Spleen (tissue), 11 donors: ENCODE results near the gene ST3GAL3. TPM values are rescaled to one million over a fixed set of nuclear protein-coding genes. Genes with fewer than 3 reads are reported as not detected.

Source experiments
- DNase-seq: peaks from one replicate; pipeline ENCODE4 v3.0.0-alpha.2; 2020
- H3K27ac ChIP-seq, 8 donors: fragments of 200-600 bp; sonication (generic) in 7 of 8; 1 replicate in 4 of 8; 2 replicates in 4 of 8; pipeline versions ENCODE4 v1.5.0 to v1.8.0; 2016 to 2021; ENCODE audit warnings: inconsistent platforms in 4 of 8, mild to moderate bottlenecking in 4 of 8, moderate library complexity in 1 of 8
- H3K27me3 ChIP-seq, 7 donors: fragments of 200-600 bp; sonication (generic) in 6 of 7; replicated peaks in 1 of 7; 1 replicate in 4 of 7; 2 replicates in 3 of 7; pipeline versions ENCODE4 v1.5.0 to v1.8.0; 2016 to 2021; ENCODE audit warnings: inconsistent platforms in 3 of 7, mild to moderate bottlenecking in 1 of 7
- H3K36me3 ChIP-seq, 6 donors: fragments of 200-600 bp; sonication (generic) in 5 of 6; 1 replicate in 4 of 6; 2 replicates in 2 of 6; pipeline versions ENCODE4 v1.5.0 to v1.8.0; 2016 to 2021; ENCODE audit warnings: inconsistent platforms in 2 of 6
- H3K4me1 ChIP-seq, 6 donors: fragments of 200-600 bp; sonication (generic) in 5 of 6; 1 replicate in 3 of 6; 2 replicates in 3 of 6; pipeline versions ENCODE4 v1.5.0 to v1.8.0; 2016 to 2021; ENCODE audit warnings: inconsistent platforms in 3 of 6
- H3K4me3 ChIP-seq, 8 donors: fragments of 200-600 bp; sonication (generic) in 7 of 8; 1 replicate in 4 of 8; 2 replicates in 4 of 8; pipeline versions ENCODE4 v1.5.0 to v1.8.0; 2016 to 2021; ENCODE audit warnings: inconsistent platforms in 4 of 8, mild to moderate bottlenecking in 4 of 8, moderate library complexity in 2 of 8
- H3K9me3 ChIP-seq, 8 donors: fragments of 200-600 bp; sonication (generic) in 7 of 8; 1 replicate in 4 of 8; 2 replicates in 4 of 8; pipeline versions ENCODE4 v1.5.0 to v1.8.0; 2016 to 2021; ENCODE audit warnings: inconsistent platforms in 4 of 8
- CTCF ChIP-seq, 11 experiments: fragments of 200-600 bp in 7 of 11; fragments of 450-650 bp in 4 of 11; sonication (generic) in 4 of 11; IDR thresholded peaks in 8 of 11; conservative IDR thresholded peaks in 3 of 11; 1 replicate in 7 of 11; 2 replicates in 4 of 11; pipeline versions ENCODE4 v1.4.0 to v1.8.0; 2016 to 2021; ENCODE audit warnings: antibody characterized with exemption in 11 of 11, inconsistent platforms in 4 of 11, mild to moderate bottlenecking in 1 of 11
- POLR2A ChIP-seq, 3 donors: fragments of 450-650 bp; IDR thresholded peaks; one replicate each; pipeline ENCODE4 v1.5.1; 2017; ENCODE audit warnings: antibody characterized with exemption in 3 of 3, mild to moderate bottlenecking in 1 of 3
- POLR2AphosphoS5 ChIP-seq, 3 donors: sonication (generic); formaldehyde crosslinking; IDR thresholded peaks; one replicate each; pipeline ENCODE4 v1.5.1; 2017; ENCODE audit warnings: antibody characterized with exemption in 3 of 3
- WGBS, 5 donors: extraction: QIAGEN DNeasy Blood & Tissue Kit in 3 of 5; methylation state at CpG; one replicate each; pipeline versions ENCODE4 v1.1.5 to v1.1.7; 2013 to 2018; 5-methylcytosine and 5-hydroxymethylcytosine counted together
- intact Hi-C: fragments of 100-400 bp; cut with DNase I; formaldehyde crosslinking; loops from one replicate; pipeline ENCODE4 v1.15.0; 2023; ENCODE audit warnings: low total_unique reads
- polyA plus RNA-seq, 3 donors: library from polyadenylated mRNA; stranded (reverse); fragments of 200-250 nt; gene quantifications; one replicate each; pipeline ENCODE4 v1.2.1, GENCODE V29; 2013
- total RNA-seq, 7 donors: library from RNA; depleted of rRNA in 3 of 7; stranded (reverse); fragments of >200 nt in 3 of 7; fragmentation: NEBNext Ultra II Directional in 4 of 7; extraction: Animal tissue kit (Norgen Biotek cat#: 25700) in 4 of 7; gene quantifications; one replicate each; pipeline versions ENCODE4 v1.1.0 to v1.2.1, GENCODE V29; 2016 to 2021
- donor health status: healthy with polysubstance abuse.
- donor health status: DM: no; HTN: no; CAD: no; lungs with moderate emphysema.
- donor health status: DM: no; HTN: no; CAD: no.
- donor health status: Bipolar disorder and iron deficiency.
- donor health status: healthy.
- donor health status: DM: no; HTN: no; CAD: no.
- donor health status: DM: yes; HTN: yes; CAD: no.

The ST3GAL3 gene
- total and polyA plus RNA-seq, 10 donors = 6.4 to 34.3 (median 21.0) TPM

- Histone ChIP-seq H3K27ac (peak overlapping the region in 7 of 8 donors; percentile 18 to 78 (median 51)), H3K4me1 (peaks cover 12 to 66% (median 50%) of the 10 kb centered on the region in 6 donors), H3K36me3 (peaks cover 0 to 16% (median 5%) of the 10 kb centered on the region in 6 donors), H3K9me3 (no peaks in the 10 kb centered on the region), H3K27me3 (no peaks in the 10 kb centered on the region), H3K4me3 (no peak overlapping the region)
- intact Hi-C loops = no loop called here
- TF ChIP-seq CTCF (IDR thresholded peaks at IDR 0.05 in 8 of 11, conservative IDR thresholded peaks at IDR 0.05 in 3 of 11) = no peak
- no peak for TF ChIP-seq POLR2AphosphoS5 (IDR thresholded peaks at IDR 0.05)
- no peak for TF ChIP-seq POLR2A (IDR thresholded peaks at IDR 0.05)
- 45 to 58% (median 51%) methylated on average over 14 of the region's 14 CpGs for WGBS, 5 donors
- no peak for DNase-seq
Observed at GRCh38 chr1:43834280-43835081, 127.1 kb downstream of the ST3GAL3 start.

DNA sequence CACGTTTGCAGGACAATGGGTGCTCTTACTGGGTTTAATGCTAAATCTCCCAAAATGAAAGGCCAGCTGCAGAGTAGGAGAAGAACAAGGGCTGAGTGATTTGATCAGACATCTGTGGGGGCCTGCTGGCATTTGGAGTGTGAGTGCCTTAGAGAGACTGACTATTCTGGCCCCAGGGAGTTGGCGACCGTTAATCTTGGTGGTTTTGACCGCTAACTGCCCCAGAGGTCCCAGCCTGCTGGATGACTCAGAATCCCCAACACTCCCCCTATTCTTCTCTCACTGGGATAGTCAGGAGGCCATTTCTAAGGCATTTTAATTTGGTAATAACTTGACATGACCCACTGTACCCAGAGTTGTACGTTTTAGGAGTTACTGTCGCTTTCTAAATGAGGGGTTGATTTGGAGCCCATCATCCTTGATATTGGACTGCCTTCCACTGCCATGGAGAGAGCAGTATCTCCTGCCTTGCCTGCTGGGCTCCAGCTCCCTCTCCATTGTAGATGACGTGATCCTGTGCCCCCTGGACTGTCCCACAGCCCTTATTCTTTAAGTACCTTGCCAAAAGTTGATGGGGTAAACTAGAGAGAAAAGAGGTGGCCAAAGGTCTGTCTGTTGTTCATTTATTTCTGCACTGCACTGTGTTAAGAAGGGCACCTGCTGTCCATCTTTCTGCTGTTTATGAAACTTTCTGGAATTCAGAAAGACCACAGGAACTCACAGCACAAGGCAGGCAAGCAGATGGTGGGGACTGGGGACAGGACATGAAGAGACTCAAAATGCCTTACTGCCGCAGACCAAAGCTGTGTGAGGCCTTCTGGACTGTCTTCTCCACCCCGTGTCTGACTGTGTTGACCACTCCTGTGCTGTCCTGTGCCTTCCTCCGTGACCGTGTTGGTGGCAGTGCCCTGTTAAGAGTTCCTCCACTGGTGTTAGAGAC lies 128.0 kb downstream of the ST3GAL3 start:
- WGBS, 5 donors = 65 to 75% (median 71%) methylated on average over 11 of the region's 11 CpGs
- Histone ChIP-seq H3K36me3 (peaks cover 0 to 25% (median 9%) of the 10 kb centered on the region in 6 donors), H3K27ac (peak overlapping the region in 6 of 8 donors; percentile 13 to 78 (median 58)), H3K4me3 (no peak overlapping the region), H3K27me3 (no peaks in the 10 kb centered on the region), H3K4me1 (peaks cover 12 to 66% (median 50%) of the 10 kb centered on the region in 6 donors), H3K9me3 (no peaks in the 10 kb centered on the region)
- intact Hi-C loops = no loop called here
- DNase-seq = no peak
- TF ChIP-seq CTCF (IDR thresholded peaks at IDR 0.05 in 8 of 11, conservative IDR thresholded peaks at IDR 0.05 in 3 of 11) (no peak), POLR2A (IDR thresholded peaks at IDR 0.05) (no peak), POLR2AphosphoS5 (IDR thresholded peaks at IDR 0.05) (no peak)

DNA sequence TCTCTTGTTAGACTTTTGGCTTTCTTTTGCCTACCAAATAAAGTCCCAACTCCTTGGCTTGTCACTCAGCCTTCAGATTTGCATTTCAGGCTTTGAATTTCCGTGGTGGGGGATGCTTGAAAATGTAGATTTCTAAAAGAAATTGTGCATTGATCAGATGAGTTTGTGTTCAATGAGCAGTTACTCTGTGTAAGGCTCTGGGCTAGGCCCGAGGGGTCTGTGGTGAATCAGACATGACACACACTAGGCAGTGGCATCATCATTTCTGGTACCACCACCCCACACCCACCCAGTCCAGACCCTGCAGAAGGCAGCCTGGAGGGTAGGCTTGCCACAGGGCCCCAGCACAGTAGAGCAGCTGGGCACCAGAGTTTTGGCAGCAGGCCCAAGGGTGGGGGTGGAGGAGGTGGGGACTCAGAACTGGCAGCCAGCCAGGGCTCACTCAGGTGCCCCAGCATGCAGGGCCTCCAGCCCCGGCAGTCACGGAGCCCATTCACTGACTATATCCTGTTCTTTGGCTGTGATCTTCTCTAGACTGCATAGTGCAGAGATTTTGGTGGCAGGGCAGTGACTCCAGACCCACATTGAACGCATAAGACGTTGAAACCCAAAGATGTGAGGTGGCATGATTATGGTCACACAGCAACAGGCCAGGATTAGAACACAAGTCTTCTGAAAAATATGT lies 129.1 kb downstream of the ST3GAL3 start:
- WGBS, 5 donors = 22 to 55% (median 39%) methylated on average over 4 to 6 of the region's 6 CpGs
- intact Hi-C loops = no loop called here
- H3K27ac ChIP-seq = peak overlapping the region in 5 of 8 donors; percentile 10 to 78 (median 65)
- H3K4me1 ChIP-seq = peaks cover 12 to 57% (median 49%) of the 10 kb centered on the region in 6 donors
- peak; percentile 91 for DNase-seq
- no peaks in the 10 kb centered on the region for H3K27me3 ChIP-seq
- no peak overlapping the region for H3K4me3 ChIP-seq
- peaks cover 0 to 35% (median 13%) of the 10 kb centered on the region in 6 donors for H3K36me3 ChIP-seq
- H3K9me3 ChIP-seq = peaks cover 0 to 4% (median 0%) of the 10 kb centered on the region in 8 donors
- TF ChIP-seq POLR2AphosphoS5 (IDR thresholded peaks at IDR 0.05) (peak in 2 of 3 donors; percentile 48 to 75), CTCF (IDR thresholded peaks at IDR 0.05 in 8 of 11, conservative IDR thresholded peaks at IDR 0.05 in 3 of 11) (no peak)
